ENCODE results near the gene FRRS1L.

FRRS1L gene

GRCh38 chr9:109101202-109101595 lies 65.8 kb downstream of the FRRS1L start:
- no peak for DNase-seq

DNA sequence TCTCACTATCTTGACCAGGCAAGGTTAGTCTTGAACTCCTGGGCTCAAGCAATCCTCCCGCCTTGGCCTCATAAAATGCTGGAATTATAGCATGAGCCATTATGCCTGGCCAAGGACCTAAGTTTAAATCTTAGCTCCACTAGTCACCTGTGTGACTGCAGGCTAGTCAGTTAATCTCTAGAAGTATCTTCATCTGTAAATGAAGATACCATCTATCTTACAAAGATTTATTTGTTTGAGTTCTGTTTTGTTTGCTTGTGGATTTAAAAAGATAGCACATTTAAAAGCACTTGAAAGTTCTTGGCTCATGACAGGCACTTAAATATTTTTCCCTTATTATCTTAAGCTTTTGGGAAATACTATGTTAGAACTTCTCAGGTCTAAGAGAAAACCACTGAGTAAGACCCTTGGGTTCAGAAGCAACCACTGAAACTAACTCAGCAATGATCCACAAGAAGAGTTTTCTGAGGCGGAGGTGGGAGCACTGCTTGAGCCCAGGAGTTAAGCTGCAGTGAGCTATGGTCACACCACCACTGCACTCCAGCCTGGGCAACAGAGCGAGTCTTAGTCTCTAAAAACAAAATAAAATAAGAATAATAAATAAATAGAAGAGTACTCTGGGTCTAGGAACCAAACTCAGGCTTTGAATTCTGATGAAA lies 66.4 kb downstream of the FRRS1L start:
- DNase-seq = no peak

DNA sequence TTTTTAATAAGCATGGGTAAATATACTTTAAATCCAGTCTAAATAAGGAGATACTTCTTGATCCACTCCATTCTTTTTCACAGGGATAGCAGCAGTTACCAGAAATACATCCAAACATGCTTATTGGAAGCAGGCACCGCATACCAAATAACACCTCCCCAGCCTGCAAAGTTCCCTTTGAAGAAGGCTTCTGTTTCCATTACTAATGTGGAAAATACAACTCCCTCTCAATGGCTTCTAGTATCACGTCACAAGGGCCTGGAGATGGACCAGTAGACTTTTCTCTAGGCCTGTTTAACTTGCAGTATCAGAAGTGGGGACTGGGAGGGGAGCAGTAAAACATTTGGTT lies 68.1 kb downstream of the FRRS1L start:
- no peak for DNase-seq

DNA sequence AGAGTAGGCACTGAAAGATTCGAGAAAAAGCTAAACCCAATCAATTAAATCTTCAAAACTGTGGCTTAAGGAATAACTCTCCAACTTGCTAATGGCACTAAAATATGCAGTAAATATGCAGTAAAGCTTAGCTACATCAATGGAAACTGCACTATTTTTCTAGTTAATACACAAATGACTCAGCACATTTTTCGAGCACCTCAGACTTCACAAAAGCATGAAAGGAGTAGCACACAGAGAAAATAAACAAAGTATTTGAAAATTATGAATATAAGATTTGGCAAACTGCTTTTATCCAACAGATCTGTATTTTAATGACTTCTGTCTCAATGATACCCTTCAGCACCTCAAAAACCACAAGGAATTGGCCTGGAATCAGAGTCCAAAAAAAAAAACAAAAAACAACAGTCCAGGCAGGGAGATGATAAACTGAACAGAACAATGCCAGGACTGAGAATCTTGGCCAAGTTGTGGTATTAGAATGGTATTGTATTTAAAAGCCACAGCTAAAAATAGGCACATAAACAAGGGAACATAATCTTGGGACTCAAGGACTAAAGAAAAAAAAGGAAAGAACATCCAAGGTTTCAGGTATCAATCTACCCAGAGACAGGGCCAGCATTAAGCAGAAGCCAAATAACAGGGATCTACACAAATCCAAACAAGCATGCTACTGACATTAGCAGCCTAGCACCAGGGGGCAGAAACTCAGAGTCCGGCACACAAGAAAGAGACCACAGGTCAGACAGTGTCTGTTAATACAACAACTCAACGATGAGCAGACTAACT lies 68.7 kb downstream of the FRRS1L start:
- DNase-seq = no peak

DNA sequence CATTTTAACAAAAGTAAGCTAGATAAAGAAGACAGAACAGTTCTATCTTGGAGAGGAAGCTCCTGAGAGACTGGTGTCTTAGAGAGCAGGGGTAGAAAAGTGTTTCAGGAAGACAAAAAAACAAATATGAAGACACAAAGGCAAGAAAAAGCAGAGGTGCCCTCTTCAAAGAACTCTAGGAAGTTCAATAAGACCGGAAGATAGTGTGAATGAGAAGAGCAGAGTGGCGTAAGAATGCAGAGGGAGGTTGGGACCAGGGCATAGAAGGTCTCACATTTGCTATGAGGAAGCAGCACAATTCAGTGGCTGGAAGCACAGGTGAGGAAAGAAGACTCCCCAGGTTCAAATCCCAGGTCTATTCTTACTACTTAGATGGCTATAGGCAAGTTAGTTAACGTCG lies 69.9 kb downstream of the FRRS1L start:
- no peak for DNase-seq

DNA sequence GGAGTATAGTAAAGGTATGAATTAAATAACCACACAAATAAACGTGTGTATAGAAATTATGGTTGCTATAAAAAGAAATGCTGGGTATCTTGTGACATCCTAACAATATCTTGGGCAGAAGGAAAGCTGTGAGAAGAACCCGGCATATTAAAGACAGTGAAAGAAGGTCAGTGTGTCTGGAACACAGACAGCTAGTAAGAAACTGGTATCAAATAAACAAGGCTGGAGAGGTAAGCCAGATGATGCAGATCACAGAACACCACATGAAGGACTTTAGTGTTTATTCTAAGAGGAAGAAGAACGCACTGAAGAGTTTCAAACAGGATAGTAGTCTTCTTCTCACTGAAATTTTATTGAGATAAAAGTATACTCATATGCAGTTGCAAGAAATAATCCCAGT lies 71.7 kb downstream of the FRRS1L start:
- DNase-seq = no peak

DNA sequence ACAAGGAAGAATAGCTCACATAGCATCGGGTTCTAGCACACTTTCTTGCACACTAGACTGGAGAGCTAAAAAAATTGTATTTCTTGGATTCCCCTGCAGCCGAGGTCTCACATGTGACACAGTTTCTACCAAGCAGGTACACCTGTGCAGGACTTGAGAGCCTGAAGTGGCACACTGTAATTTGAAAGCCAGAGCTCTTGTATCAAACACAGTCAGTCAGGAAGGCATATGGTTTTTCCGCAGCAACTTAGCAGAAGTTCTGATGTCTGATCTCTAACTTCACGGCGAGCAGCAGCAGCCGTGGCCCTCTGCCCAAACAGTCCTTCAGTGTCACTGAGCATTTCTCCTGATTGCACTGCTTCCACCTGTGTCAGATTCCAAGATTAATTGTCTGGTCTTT lies 72.8 kb downstream of the FRRS1L start:
- no peak for DNase-seq

DNA sequence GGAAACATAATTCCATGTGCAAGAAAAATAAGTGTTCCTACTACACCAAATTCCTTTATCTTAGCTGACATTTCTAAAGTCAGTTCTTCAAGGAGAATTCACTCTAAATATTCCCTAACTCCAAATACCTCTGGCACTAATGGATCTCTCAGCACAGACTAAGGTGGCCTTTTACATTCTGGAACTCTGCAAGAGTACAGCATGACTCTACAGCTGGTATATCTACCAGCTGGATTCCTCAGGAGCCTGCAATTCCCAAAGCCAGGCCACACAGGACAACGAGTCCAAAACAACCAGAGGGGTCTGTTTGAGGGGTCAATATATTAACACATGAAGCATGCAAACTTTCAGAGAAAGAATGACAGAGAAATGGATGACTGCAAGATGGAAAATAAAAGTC lies 74.5 kb downstream of the FRRS1L start:
- DNase-seq = no peak

- DNase-seq = no peak
Measured at GRCh38 chr9:109092051-109092580, 74.9 kb downstream of the FRRS1L start.

DNA sequence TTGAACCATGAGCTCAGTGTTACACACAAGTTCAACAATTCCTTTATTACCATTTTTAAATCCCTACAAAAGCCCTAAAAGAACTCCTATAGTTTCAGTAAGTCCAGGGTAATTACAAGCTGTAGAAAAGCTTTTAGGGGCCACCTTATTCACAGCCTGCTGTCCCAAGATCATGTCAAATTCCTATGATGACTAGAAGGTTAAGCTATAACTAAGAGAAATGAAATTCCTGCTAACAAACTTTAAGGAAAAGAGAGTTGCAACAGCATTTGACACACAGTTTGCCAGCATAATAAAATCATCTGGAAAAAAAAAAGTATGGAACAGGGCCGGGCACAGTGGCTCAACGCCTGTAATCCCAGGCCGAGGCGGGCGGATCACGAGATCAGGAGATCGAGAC lies 78.8 kb downstream of the FRRS1L start:
- no peak for DNase-seq

GRCh38 chr9:109087795-109088194 lies 79.3 kb downstream of the FRRS1L start:
- no peak for DNase-seq

DNA sequence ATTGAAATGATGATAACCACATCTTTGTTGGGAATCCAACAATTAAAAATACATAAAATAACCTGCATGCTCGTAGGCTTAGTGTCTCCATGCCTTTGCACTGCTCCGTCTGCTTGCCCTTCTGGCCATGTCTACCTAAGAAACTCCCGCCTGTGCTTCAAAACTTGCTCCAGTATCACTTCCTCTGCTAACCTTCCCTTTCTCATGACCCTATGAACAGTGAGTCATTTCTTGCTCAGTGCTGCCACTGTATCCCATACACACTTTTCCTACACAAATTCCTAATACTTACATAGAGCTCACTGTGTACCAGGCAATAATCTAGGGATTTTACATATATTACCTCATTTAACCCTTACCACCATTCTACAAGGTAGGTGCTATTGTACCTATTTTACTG lies 80.8 kb downstream of the FRRS1L start:
- no peak for DNase-seq

DNA sequence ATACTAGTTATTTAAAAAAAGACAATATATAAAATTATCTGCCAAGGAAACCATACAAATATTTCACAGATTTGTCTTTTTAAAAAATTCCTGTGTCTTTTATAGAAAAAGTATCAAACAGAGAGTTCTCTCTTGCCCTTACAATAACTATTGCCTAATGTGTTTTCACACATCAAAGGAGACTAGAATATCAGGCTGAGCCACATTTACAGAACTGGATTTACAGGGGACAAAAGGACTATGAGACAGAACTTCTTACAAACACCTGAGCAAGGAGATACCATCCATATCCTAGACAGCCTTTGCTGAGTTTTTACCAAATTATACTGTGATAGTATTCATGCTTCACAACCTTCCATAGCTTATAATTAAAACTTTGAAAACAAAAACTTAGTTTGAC lies 81.5 kb downstream of the FRRS1L start:
- no peak for DNase-seq

DNA sequence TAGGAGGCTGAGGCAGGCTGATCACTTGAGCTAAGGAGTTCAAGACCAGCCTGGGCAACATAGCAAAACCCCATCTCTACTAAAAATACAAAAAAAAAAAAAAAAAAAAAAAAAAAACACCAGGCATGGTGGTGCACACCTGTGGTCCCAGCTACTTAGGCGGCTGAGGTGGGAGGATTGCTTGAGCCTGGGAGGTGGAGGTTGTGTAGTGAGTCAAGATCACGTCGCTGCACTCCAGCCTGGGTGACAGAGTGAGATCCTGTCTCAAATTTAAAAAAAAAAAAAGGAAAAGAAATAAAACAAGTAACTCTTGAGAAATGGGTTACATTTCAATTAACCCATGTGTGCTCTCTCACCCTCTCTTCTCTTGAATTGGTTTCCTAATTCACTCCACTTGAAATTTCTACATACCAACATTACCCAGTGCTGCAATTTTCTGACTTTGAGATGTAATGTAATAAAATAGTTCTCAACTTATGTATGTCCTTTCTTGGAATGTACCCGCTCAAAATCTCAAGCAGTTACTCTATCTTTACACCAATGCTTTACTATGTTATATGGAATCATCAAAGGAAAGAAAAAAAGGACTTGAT lies 83.1 kb downstream of the FRRS1L start:
- DNase-seq = no peak

DNA sequence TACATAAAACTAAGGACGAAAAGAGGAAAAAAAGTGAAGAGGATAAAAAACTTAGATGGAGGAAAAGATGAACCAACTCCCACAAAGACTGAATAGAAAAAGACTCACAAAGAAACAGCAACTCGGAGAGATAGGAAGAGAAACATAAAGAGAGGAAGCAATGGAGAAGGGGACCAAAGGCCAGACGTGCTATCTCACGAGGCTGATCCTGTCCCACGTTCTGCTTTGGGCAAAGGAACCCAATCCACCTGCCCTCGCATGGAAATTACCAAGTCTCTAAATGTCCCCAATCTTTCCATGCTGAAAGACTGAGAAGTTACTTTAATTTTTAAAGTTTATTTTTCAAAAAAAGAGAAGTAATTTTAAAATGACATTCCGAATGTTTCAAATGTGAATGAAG lies 83.9 kb downstream of the FRRS1L start:
- DNase-seq = no peak

GRCh38 chr9:109082091-109082620 lies 84.9 kb downstream of the FRRS1L start:
- no peak for DNase-seq

All from SHP77 treated with DMSO at 0.1 percent for 48 hours (cell line).